ENCODE measurements around the gene HPN. TPM values are rescaled to one million over a fixed set of nuclear protein-coding genes. Genes with fewer than 3 reads are reported as not detected.

HPN gene
- total RNA-seq, 1 experiment from 2014 or later: 10.6 TPM

- no peaks in the 10 kb centered on the region for H3K79me2 ChIP-seq (ENCODE audit: insufficient read depth, low read length)
- H3K4me3 Mint-ChIP-seq: no peak overlapping the region
- no peak overlapping the region for H3K27ac ChIP-seq (ENCODE audit: insufficient read length, low read depth, low read length)
- H3K27me3 ChIP-seq (ENCODE audit: insufficient read depth, low read length): no peaks in the 10 kb centered on the region
- no peak overlapping the region for H3K9ac ChIP-seq (ENCODE audit: extremely low read depth, insufficient read length, low read length)
- no peak overlapping the region for H3K4me2 ChIP-seq (ENCODE audit: insufficient read depth, insufficient read length, low read length)
- H3K4me1 ChIP-seq (ENCODE audit: insufficient read depth, low read length): no peaks in the 10 kb centered on the region
- WGBS (ENCODE audit: extremely low coverage, insufficient read length, low lambda C conversion rate): no CpG with 5 or more reads among the region's 6 CpGs
- H3K9me3 Mint-ChIP-seq: peaks cover 0 to 3% of the 10 kb centered on the region in 2 experiments; a peak in 4 of 5 replicates
- no peaks in the 10 kb centered on the region for H3K79me1 ChIP-seq (ENCODE audit: insufficient read depth, low read depth, low read length, poor library complexity, severe bottlenecking)
- no peak overlapping the region for H3K56ac ChIP-seq (ENCODE audit: insufficient read length, low read depth, low read length)
- no peak overlapping the region for H4K8ac ChIP-seq (replicated peaks; ENCODE audit: insufficient read length, low read depth, low read length)
- no peak overlapping the region for H2BK120ac ChIP-seq (ENCODE audit: low read depth, low read length, poor library complexity, severe bottlenecking)
- no peak overlapping the region for H2AFZ ChIP-seq (ENCODE audit: low read length)
- H3K23me2 ChIP-seq (ENCODE audit: insufficient read length, low read depth, low read length, poor library complexity, severe bottlenecking): no peaks in the 10 kb centered on the region
- H2BK5ac ChIP-seq (ENCODE audit: insufficient read length, low read length): no peak overlapping the region
- no peaks in the 10 kb centered on the region for H3K9me3 ChIP-seq (ENCODE audit: control insufficient read depth, low read depth, low read length)
- H4K5ac ChIP-seq (ENCODE audit: insufficient read length, low read depth, low read length): no peak overlapping the region
- H3K18ac ChIP-seq (ENCODE audit: insufficient read length, low read depth, low read length): no peak overlapping the region
- no peak overlapping the region for H2BK20ac ChIP-seq (ENCODE audit: low read depth, low read length, poor library complexity, severe bottlenecking)
- H4K20me1 ChIP-seq (ENCODE audit: control insufficient read depth, insufficient read depth, insufficient read length): peaks cover 2% of the 10 kb centered on the region
- no peak overlapping the region for H3T11ph ChIP-seq (ENCODE audit: low read length)
- H3K14ac ChIP-seq (ENCODE audit: insufficient read depth, low read length): no peak overlapping the region; the same call in 1 of the 2 replicates
- no peak overlapping the region for H3K23ac ChIP-seq (ENCODE audit: insufficient read length, low read depth, low read length)
- peaks cover 9% of the 10 kb centered on the region for H3K27me3 Mint-ChIP-seq (ENCODE audit: low read depth)
- H2BK12ac ChIP-seq (ENCODE audit: insufficient read length, low read depth, low read length): no peak overlapping the region
- H2BK15ac ChIP-seq (ENCODE audit: low read depth, low read length): no peak overlapping the region
- H3K27ac Mint-ChIP-seq: 0 out of 7 replicates have a peak overlapping the region, but pooled peaks of 1 of the 3 experiments have one; percentile 14
- 0 out of 7 replicates have a peak, but pooled peaks cover 0 to 4% (median 0%) of the 10 kb centered on the region in 3 experiments for H3K36me3 Mint-ChIP-seq (ENCODE audit: insufficient read depth in 1 of 3, low read depth in 3 of 3)
- no peak for TF ChIP-seq CTCF (conservative IDR thresholded peaks at IDR 0.05)
- H3K4me1 Mint-ChIP-seq: peaks cover 5 to 11% of the 10 kb centered on the region in 2 experiments
- no peak for DNase-seq
- no peak overlapping the region for H3K4ac ChIP-seq (ENCODE audit: low read depth, low read length)
- no peak overlapping the region for H4K91ac ChIP-seq (ENCODE audit: insufficient read length, low read depth, low read length)
- no peak overlapping the region for H2AK5ac ChIP-seq (ENCODE audit: insufficient read length, low read length)
These were observed 39.7 kb downstream of the HPN start for GRCh38 chr19:35081201-35081600.

Measured in H9 (cell line).